Liver (tissue), 9 donors: ENCODE data around the gene BOC. TPM values are rescaled to one million over a fixed set of nuclear protein-coding genes. Genes with fewer than 3 reads are reported as not detected.

ENCODE experiments used
- DNase-seq: peaks from one replicate; pipeline ENCODE4 v3.0.0-alpha.2; 2017; ENCODE audit warnings: low spot score
- H3K27ac ChIP-seq, 2 donors: one replicate each; pipeline ENCODE4 v1.7.0; 2013; ENCODE audit warnings: inconsistent platforms in 2 of 2, low read length in 2 of 2, control low read depth in 1 of 2, low read depth in 1 of 2, mild to moderate bottlenecking in 1 of 2
- H3K27me3 ChIP-seq, 4 donors: one replicate each; pipeline versions ENCODE4 v1.6.1 to v1.7.0; 2013; ENCODE audit warnings: low read length in 3 of 4, inconsistent platforms in 1 of 4, mild to moderate bottlenecking in 1 of 4, moderate library complexity in 1 of 4; ENCODE audit not compliant: control insufficient read depth in 4 of 4, insufficient read depth in 4 of 4
- H3K36me3 ChIP-seq, 4 donors: one replicate each; pipeline versions ENCODE4 v1.6.1 to v1.7.0; 2013; ENCODE audit warnings: low read length in 3 of 4, mild to moderate bottlenecking in 3 of 4, low read depth in 1 of 4, moderate library complexity in 1 of 4; ENCODE audit not compliant: control insufficient read depth in 4 of 4, insufficient read depth in 3 of 4
- H3K4me1 ChIP-seq, 4 donors: one replicate each; pipeline versions ENCODE4 v1.6.1 to v1.7.0; 2013; ENCODE audit warnings: low read length in 3 of 4, mild to moderate bottlenecking in 3 of 4, moderate library complexity in 1 of 4; ENCODE audit not compliant: control insufficient read depth in 4 of 4, insufficient read depth in 4 of 4
- H3K4me3 ChIP-seq, 3 donors: one replicate each; pipeline versions ENCODE4 v1.6.1 to v1.7.0; 2013; ENCODE audit warnings: low read length in 3 of 3, control low read depth in 1 of 3, low read depth in 1 of 3, mild to moderate bottlenecking in 1 of 3
- H3K9ac ChIP-seq, 2 donors: one replicate each; pipeline ENCODE4 v1.7.0; 2013; ENCODE audit warnings: low read length in 2 of 2, mild to moderate bottlenecking in 2 of 2, moderate library complexity in 2 of 2, control low read depth in 1 of 2, low read depth in 1 of 2
- H3K9me3 ChIP-seq, 4 donors: one replicate each; pipeline versions ENCODE4 v1.6.1 to v1.7.0; 2013; ENCODE audit warnings: low read length in 3 of 4; ENCODE audit not compliant: control insufficient read depth in 4 of 4
- ATF3 ChIP-seq: IDR thresholded peaks from 2 replicates; pipeline ENCODE4 v1.6.1; 2016; ENCODE audit warnings: antibody characterized with exemption
- CTCF ChIP-seq: fragments of 150-350 bp; IDR thresholded peaks from 2 replicates; pipeline ENCODE4 v1.5.1; 2017; ENCODE audit warnings: improper control_type of control experiment, low read depth, low read length; ENCODE audit not compliant: missing input control
- EGR1 ChIP-seq, 2 donors: IDR thresholded peaks; 2 replicates each; pipeline ENCODE4 v1.6.1; 2016 to 2018; ENCODE audit warnings: antibody characterized with exemption in 2 of 2, low read depth in 2 of 2
- FOXA1 ChIP-seq: IDR thresholded peaks from 2 replicates; pipeline ENCODE4 v1.6.1; 2016; ENCODE audit warnings: antibody characterized with exemption
- FOXA2 ChIP-seq: IDR thresholded peaks from 2 replicates; pipeline ENCODE4 v1.6.1; 2016; ENCODE audit warnings: antibody characterized with exemption
- GABPA ChIP-seq, 2 donors: IDR thresholded peaks in 1 of 2; conservative IDR thresholded peaks in 1 of 2; 2 replicates each; pipeline ENCODE4 v1.6.1; 2016; ENCODE audit warnings: antibody characterized with exemption in 2 of 2, mild to moderate bottlenecking in 1 of 2, moderate library complexity in 1 of 2
- JUND ChIP-seq, 2 donors: IDR thresholded peaks; 2 replicates each; pipeline ENCODE4 v1.6.1; 2016; ENCODE audit warnings: antibody characterized with exemption in 2 of 2
- NR2F2 ChIP-seq: IDR thresholded peaks from 2 replicates; pipeline ENCODE4 v1.6.1; 2016; ENCODE audit warnings: antibody characterized with exemption
- RAD21 ChIP-seq, 2 donors: IDR thresholded peaks; 2 replicates each; pipeline ENCODE4 v1.6.1; 2016; ENCODE audit warnings: antibody characterized with exemption in 2 of 2, mild to moderate bottlenecking in 2 of 2
- REST ChIP-seq: IDR thresholded peaks from 2 replicates; pipeline ENCODE4 v1.6.1; 2016; ENCODE audit warnings: antibody characterized with exemption, mild to moderate bottlenecking
- RXRA ChIP-seq, 2 donors: IDR thresholded peaks; 2 replicates each; pipeline ENCODE4 v1.6.1; 2017 to 2018; ENCODE audit warnings: antibody characterized with exemption in 2 of 2, mild to moderate bottlenecking in 1 of 2
- TAF1 ChIP-seq: conservative IDR thresholded peaks from 2 replicates; pipeline ENCODE4 v1.6.1; 2016; ENCODE audit warnings: antibody characterized with exemption, mild to moderate bottlenecking
- YY1 ChIP-seq: IDR thresholded peaks from 2 replicates; pipeline ENCODE4 v1.6.1; 2016; ENCODE audit warnings: antibody characterized with exemption, mild to moderate bottlenecking
- ZBTB33 ChIP-seq: IDR thresholded peaks from 2 replicates; pipeline ENCODE4 v1.6.1; 2016; ENCODE audit warnings: antibody characterized with exemption
- WGBS: extraction: QIAGEN DNeasy Blood & Tissue Kit; methylation state at CpG from one replicate; pipeline ENCODE4 v1.1.7; 2013; 5-methylcytosine and 5-hydroxymethylcytosine counted together
- polyA plus RNA-seq, 2 donors: library from polyadenylated mRNA; stranded (reverse) in 1 of 2; unstranded in 1 of 2; fragments of 200-250 nt in 1 of 2; fragments of >200 nt in 1 of 2; fragmentation: Nextera tagmentation in 1 of 2; extraction: Ambion mirVana in 1 of 2; gene quantifications; one replicate each; pipeline versions ENCODE4 v1.2.1 to v1.2.3, GENCODE V29; 2013 to 2015
- total RNA-seq, 2 donors: library from RNA; depleted of rRNA; stranded (reverse); fragments of >200 nt; gene quantifications; one replicate each; pipeline ENCODE4 v1.2.3, GENCODE V29; 2014
- donor health status: healthy.
- donor health status: healthy.
- donor health status: healthy.
- donor health status: healthy.
- donor health status: healthy.

Gene BOC
- total and polyA plus RNA-seq, 4 donors: 0.31 to 1.5 (median 0.65) TPM; not detected in 1

GRCh38 chr3:113247675-113248458 lies 36.5 kb downstream of the BOC start:
- Histone ChIP-seq H3K4me1 (no peaks in the 10 kb centered on the region), H3K27ac (no peak overlapping the region), H3K4me3 (no peak overlapping the region), H3K27me3 (no peaks in the 10 kb centered on the region), H3K9ac (no peak overlapping the region), H3K9me3 (no peaks in the 10 kb centered on the region), H3K36me3 (no peaks in the 10 kb centered on the region)
- WGBS: 46% methylated on average over 7 of the region's 7 CpGs
- no peak for DNase-seq
- no peak for TF ChIP-seq ATF3
- no peak for TF ChIP-seq JUND (IDR thresholded peaks at IDR 0.05)
- TF ChIP-seq EGR1 (IDR thresholded peaks at IDR 0.05; ENCODE audit: low read depth in 2 of 2): no peak
- TF ChIP-seq RAD21 (IDR thresholded peaks at IDR 0.05): no peak
- TF ChIP-seq GABPA (IDR thresholded peaks at IDR 0.05 in 1 of 2, conservative IDR thresholded peaks at IDR 0.05 in 1 of 2): no peak
- TF ChIP-seq CTCF: no peak
- no peak for TF ChIP-seq YY1
- no peak for TF ChIP-seq REST
- TF ChIP-seq FOXA2: no peak
- no peak for TF ChIP-seq TAF1
- TF ChIP-seq NR2F2: no peak
- TF ChIP-seq ZBTB33: no peak

GRCh38 chr3:113249111-113249510 lies 37.8 kb downstream of the BOC start:
- Histone ChIP-seq H3K27ac (no peak overlapping the region), H3K4me3 (no peak overlapping the region), H3K9ac (no peak overlapping the region), H3K36me3 (no peaks in the 10 kb centered on the region), H3K9me3 (no peaks in the 10 kb centered on the region), H3K4me1 (no peaks in the 10 kb centered on the region), H3K27me3 (no peaks in the 10 kb centered on the region)
- DNase-seq: no peak
- WGBS: 81% methylated on average over 3 of the region's 3 CpGs
- TF ChIP-seq EGR1 (IDR thresholded peaks at IDR 0.05; ENCODE audit: low read depth in 2 of 2) (no peak), FOXA1 (no peak), RXRA (IDR thresholded peaks at IDR 0.05) (no peak), NR2F2 (no peak)
